GM19395 (cell line): ENCODE measurements around the gene LARP4B.

Experiments
- ATAC-seq: cut with Tn5 transposase; IDR thresholded peaks from one replicate; pipeline ENCODE4 v1.9.1; 2021; ENCODE audit warnings: mild to moderate bottlenecking, moderate library complexity; ENCODE audit not compliant: unreplicated experiment

The LARP4B gene

DNA sequence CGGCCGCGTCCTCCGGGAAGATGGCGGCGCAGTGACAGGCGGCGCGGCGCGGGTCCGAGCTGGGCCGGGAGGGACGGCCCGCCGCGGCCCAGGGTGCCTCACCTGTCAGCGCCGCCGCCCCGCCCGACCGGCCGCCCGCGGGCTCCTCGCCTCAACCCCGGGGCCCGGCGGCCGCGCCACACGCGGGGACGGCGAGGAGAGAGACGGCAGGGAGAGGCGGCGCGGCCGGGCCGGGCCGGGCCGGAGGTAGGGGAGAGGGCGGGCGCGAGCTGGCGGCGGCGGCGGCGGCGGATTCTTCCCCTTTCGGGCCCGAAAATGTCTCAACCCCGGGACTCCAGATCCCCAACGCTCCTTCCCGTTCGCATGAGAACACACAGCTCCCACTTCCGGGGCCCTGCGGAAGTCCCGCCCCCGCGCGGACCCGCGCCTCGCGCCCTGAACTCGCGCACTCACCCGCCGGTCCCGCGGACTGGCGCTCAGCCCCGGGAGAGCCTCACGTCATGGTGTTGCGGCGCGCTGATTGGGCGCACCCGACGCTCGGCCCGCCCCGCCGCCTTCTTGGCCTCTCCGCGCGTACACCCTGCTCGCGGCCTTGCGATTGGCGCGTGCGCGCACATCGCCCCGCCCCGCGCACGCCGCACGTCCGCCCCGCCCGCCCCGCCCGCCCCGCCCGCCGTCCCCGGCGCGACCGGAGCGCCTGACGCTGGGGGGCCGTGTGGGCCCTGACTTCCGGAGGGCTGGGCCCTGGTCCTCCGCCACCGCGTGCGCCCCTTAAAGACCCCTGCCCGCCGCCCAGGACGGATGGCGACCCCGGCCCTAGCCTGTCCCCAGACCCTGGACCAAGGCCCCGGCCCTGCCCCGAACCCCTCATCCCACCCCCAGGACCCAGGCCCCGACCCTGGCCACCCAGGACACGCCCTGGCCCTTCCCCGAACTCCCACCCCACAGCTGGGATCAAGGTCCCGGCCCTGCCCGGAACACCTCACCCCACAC, at the start of gene LARP4B:
Gene LARP4B, minus strand, starts transcription at position 380 of the 993 bp plus-strand sequence. CDS start 45,984 bp downstream, outside the sequence.
- peak; percentile 90 for ATAC-seq

DNA sequence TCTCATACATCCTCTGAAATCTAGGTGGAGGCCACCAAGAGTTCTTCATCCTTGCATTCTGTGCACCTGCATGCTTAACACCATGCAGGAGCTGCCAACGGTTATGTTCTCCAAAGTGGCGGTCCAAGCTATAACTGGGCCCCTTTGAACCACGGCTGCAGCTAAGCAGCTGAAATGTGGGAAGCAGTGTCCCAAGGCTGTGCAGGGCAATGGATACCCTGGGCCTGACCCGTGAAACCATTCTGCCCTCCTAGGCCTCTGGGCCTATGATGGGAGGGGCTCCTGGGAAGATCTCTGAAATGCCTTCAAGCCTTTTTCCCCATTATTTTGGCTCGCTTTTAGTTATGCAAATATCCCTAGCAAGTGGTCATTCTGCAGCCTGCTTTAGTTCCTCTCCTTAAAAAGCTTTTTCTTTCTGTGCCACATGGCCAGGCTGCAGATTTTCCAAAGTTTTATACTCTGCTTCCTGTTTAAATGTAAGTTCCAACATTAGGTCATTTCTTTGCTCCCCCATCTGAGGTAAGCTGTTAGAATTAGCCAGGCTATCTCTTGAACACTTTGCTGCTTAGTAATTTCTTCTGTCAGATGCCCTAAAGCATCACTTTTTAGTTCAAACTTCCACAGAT, 49.1 kb upstream of the LARP4B start:
- no peak for ATAC-seq

DNA sequence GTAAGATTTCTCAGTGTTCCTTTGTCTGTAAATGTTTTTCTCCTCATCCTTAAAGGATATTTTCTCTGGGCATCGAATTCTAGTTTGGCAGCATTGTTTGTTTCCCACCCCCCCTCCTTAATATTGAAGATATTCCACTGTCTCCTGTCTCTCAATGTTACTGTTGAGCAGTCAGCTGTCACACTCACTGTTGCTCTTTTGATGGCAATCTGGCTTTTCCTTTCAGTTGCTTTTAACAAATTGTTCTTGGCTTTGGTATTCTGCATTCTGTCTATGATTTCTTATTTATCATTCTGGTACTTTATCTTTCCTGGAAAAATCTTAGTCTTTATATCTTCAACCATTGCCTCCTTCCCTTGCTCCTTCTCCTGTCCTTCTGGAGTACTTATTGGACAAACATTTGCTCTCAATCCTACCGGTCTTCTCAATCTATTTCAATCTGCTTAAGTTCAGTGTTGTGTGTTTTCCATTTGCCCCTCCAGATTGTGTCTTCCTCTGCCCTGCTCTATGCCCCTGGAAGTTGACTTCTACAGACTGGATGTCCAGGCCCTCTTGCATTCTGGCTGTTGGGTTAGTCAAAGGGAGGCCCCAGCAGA, 47.4 kb upstream of the LARP4B start:
- ATAC-seq: no peak

DNA sequence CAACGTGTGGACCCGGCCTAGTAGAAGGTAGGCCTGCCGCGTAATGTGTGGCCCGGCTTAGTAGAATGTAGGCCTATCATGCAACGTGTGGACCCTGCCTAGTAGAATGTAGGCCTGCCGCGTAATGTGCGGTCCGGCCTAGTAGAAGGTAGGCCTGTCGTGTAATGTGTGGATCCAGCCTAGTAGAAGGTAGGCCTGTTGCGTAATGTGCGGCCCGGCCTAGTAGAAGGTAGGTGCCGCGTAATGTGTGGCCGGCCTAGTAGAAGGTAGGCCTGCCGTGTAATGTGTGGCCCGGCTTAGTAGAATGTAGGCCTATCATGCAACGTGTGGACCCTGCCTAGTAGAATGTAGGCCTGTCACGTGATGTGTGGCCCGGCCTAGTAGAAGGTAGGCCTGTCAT, 44.8 kb upstream of the LARP4B start:
- ATAC-seq: no peak

DNA sequence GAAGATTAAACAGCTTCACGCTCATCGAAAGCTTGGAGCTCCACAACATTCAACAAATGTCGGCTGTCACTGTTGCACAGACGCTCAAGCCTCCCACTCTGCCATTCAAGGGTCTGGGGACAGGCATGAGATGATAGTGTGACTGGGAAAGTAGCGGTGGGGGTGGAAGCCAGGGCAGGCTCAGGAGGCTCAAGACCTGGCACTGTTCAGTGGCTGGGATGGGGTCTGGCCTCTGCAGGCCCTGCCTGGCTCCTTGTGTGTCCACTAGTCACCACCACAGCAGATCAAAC, 43.2 kb upstream of the LARP4B start:
- ATAC-seq: no peak

DNA sequence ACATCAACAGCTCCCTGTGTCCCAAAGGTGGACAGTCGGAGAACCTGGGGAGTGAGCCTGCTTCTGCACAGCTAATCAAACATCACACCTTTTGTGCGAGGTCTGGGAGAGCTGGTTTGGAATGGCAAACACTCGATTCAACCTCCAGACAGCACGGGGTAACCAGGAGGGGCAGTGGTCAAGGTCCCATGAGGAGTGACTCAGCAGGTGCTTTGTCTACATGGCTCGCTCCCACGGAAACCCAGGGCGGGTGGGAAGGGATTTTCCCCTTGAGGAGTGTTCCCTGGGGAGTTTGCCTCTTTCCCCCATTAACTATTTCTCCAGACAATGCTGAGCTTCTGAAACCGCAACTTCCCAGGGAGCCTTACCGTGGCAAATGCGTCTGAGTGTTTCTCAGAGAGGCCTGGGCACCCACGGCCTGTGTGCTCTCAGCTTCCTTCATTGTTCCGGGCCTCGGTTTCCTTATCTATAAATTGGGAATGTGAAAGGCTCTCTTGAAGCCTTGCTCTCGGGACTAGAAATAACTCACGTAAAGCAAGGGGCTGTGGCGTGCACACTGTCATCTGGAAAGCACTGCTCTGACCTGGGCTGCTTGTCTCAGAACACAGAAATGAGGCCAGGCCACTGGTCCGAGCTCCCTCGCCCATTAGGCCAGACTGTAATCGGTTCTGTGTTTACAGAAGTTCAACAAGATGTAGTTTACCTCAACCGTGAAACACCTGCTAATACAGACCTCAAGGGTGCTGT, 42.7 kb upstream of the LARP4B start:
- ATAC-seq: no peak

DNA sequence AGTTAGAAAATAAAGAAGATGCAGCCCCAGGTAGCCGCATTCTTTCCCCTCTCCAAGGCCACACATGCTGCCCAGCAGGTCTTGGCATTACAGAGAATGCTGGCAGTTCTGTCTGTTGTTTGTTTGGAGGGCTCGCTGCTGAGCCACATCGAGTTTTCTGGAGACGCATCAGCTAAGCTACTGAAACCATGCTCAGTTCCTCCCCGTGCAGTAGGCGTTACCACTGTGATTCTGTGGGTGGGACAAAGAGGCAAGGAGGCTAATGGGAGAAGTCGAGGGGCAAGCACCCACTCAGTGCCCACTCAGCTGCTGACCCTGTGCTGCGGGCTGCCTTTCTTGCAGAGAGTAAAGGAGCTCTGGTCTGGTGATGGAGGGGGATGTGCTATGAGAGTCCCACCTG, 41.3 kb upstream of the LARP4B start:
- no peak for ATAC-seq

DNA sequence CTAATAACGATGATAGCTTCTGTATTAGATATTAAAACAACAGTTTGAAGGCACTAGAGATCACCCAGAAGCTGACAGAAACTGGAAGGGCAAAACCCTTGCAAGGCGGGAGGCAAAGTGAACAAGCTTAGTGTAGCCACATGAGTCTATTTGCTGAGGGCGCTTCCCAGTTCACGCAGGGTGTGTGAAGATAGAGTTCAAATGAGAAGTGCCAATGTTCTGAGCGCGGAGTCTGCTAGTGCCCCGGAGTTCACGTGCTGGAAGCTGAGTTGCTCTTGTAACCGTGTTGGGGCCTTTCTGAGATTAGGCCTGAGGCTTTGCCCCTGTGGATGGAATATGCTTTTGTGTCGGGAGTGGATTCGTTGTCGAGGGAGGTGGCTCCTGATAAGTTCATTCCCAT, 40.1 kb upstream of the LARP4B start:
- ATAC-seq: no peak

DNA sequence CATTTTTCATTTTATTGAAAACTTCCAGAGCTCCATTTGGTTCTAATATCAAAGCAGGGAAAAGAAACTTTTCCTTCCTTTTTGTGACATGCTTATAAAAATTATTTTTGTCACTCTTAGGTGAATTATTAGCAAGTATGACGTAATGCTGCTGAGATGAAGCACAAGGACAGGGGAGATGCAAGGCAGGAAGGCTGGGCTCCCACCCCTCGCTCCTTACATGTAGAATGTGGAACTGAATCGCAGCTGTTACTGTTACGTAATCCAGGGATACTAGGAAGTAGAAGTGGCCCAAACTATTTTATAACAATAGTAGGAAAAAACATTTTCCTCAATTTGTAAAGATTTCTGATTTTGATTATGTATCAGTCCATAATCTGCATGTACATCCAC, 39.6 kb upstream of the LARP4B start:
- no peak for ATAC-seq

DNA sequence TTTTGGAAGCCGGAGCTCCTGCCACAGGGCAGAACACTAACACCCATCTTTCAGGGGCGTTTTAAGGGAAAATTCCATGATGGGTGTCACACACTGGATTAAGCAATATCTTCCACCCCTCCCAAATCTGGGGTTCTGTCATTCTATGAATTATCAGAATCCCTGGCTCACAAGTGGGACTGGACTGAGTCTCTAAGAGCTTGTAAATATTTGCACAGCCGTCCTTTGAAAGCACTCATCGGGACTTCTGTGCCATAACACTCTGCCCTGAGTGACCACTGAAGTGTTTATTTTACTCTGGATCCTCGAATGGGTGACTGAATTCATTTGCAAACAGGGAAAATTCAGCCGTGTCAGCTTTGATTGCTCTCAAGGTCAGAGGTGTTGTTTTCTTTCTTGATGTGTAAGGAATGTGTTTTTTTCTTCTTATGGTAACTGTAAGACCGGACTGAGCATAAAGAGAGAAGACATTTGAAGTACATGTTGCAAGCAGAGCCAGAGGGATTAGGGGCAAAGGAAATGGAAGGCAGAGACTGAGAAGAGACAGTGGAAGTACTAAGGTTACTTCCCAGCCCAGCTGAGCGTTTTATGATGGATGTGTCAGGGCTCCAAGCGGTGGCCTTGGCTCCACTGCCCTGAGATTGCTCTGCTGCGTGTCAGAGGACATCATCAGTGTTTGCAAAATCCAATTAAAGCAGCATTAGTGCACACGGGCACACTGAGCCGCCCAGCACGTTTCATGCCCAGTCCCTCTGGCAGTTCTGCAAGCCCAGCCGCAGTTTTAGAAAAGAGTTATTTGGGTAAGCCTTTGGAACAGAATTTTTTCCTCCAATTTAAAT, 39.0 kb upstream of the LARP4B start:
- ATAC-seq: no peak

DNA sequence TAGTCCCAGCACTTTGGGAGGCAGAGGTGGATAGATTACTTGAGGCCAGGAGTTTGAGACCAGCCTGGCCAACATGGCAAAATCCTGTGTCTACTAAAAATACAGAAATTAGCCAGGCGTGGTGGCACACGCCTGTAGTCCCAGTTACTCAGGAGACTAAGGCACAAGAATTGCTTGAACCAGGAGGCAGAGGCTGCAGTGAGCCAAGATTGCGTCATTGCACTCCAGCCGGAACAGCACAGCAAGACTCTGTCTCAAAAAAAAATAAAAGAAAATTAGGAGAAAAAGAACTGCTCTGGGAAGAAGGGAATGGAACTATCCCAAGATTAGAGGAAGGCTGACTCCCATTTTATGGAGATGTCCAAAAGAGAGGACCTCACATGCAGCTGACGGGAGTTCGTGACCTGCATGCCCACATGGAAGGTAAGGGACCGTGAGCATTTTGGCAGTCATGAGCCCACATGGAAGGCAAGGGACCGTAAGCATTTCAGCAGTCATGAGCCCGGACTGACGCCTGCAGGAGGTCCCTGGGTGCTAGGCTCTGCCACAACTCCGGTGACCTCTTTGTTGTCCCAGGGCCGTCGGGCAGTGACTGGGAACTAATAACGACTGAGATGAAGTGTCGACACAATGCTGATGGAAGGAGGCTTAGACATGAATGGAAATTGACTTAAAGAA, 38.1 kb upstream of the LARP4B start:
- ATAC-seq: no peak

DNA sequence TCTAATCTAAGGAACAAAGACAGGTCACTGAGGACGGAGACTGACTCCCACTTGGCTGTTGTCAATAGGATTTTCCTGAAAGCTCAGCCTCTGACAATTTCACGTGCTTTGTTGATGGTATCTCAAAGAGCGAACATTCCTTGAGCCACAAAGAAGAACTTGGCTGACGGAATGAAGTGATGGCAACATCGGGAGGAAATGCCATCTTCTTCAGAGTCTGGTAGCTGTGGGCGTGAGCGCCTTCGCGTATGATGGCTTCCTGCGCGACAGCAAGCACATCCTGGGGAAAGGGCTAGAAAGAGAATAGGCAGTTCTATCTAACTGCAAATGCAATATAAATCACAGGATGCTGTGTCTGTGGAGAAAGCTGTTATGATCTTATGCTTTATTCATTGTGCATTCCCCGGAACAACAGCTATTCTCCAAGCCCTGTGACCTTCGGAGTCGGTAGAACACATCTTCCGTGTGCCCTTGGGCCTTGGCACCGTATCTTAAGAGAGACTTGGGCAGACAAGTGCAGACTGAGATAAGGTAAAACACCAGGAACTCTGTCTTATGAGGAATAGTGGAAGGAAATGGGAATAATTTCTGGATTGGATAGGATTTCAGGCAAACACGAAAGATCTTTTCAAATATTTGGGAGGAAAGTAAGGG, 37.2 kb upstream of the LARP4B start:
- ATAC-seq: no peak

DNA sequence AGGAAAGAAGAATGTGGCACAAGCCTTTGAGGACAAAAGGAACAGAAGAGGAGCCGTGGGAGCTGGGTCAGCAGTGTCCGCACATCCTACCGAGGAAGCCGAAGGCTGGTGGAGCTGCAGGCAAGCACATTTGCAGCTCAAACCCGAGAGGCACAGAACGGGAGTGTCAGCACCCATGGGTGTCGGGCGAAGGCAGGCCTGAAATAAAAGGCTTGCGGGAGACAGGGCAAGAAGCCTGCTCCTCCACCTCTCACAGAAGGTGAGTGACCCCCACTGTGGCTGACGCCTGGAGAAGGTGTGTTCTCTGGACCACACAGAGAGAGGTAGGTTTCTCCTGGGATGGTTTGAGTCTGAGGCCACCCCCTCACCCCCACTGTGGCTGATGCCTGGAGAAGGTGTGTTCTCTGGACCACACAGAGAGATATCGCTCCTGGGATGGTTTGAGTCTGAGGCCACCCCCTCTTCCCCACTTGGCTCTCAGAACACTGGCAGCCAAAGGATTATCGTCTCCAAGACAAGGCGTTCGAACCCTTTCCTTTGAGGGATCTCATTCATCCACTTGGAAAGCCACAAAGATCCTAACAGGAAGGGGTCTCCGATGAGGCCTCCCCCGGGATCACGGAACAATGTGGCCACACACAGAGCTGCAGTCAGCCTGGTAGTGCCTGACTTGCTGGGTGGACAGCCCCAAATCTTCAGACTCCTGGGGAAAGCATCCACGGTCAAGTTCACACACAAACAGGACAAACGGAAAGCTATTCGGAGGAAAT, 35.1 kb upstream of the LARP4B start:
- ATAC-seq: no peak

DNA sequence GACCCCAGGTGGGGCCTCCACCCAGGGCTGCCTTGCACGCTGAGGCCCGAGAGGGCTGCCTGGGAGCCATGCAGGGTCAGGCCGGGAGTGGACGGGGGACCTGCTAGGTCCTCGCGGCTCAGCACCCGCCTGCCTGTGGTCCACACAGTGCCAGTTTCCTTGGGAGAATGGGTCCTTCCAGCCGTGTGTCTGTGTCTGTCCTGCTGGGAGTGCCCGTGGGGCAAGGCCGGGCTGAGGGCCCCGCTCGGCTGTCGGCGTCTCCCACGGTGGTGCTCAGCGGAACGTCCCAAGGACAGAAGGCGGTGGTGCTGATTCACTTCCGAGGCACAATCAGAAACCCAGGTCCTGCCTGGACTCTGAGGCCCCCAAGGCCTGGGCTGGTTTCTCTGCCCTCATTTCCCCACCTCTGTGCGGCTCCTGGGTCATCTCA, 33.5 kb upstream of the LARP4B start:
- ATAC-seq: no peak

DNA sequence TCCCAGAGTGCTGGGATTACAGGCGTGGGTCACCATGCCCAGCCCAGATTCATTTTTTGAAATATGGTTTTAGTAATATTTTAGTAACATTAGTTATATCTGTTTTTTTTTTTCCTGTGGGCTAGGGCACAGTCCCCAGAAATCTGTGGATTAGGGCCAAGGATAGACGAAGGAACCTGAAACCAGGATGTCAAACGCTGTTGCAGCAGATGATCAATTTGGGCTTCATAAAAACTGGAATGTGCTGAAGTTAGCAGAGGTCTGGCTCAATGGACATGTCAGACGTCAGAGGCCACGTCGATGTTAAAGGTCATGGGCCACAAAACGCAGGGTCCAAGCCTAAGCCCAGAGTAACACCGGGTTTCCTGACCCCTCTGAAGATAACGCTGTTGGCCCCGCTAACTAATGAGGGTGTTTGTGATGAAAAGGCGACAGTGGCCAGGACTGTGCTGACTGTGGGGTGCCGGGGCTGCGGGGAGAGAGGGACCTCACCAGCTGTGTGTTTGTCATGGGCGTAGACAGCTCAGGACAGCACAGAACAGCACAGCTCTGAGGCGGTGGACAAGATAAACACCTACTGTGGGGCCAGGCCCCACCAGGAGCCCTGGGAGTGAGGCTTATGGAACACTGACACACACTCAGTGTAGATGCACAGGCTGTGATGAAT, 32.9 kb upstream of the LARP4B start:
- no peak for ATAC-seq

DNA sequence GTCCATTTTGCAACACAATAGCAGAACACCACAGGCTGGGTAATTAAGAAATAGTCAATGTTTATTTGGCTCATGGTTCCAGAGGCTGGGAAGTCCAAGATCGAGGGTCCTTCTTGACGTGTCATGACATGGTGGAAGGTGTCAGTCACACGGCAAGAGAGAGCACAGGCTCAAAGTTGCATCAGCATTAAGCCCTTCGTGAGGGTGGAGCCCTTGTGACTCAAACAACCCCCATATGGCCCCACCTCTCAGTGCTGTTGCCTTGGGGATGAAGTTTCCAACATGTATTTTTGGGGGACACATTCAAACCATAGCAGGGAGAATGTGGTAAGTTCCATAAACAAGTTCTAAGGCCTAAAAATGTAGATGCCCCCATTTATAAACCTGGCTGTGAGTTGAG, 32.1 kb upstream of the LARP4B start:
- ATAC-seq: no peak

DNA sequence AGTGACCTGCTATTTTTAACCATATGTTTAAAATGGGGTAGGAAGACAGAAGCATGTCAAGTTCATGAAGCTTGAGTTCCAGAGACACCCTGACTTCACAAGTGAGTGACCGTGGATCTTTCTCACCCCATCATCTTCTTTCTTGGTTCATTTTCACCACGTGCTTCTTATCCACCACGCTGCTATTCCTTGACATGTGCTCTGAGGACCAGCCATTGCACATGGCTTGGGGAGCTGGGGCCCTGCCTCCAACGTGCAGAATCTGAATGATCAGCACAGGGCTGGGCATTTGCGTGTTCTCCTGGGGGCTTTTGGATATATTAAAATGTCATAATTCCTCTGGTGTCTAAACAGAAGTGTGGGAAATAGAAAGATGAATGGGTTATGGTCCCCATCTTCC, 31.7 kb upstream of the LARP4B start:
- no peak for ATAC-seq

DNA sequence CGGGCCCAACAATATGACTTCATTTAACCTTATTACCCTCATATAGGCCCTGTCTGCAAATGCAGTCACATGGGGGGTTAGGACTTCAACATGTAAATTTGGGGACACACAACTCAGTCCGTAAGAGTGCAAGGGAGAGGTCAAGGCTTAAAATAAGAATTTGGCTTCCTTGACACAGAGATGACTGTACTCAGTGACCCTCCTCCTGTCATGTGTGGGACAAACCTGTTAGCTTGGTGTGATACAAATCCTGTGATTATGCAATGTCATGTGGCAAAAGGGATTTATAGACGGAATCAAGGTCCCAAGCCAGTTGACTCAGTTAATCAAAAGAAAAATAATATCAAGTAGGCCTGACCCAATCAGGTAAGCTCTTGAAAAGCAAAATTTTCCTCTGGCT, 30.8 kb upstream of the LARP4B start:
- ATAC-seq: no peak
